Kidney (tissue), 14 donors: Measurements from ENCODE around the gene POLD1. TPM values are rescaled to one million over a fixed set of nuclear protein-coding genes. Genes with fewer than 3 reads are reported as not detected.

ENCODE experiments used
- DNase-seq, 5 donors: peaks; one replicate each; pipeline ENCODE4 v3.0.0-alpha.2; 2013 to 2020
- FAIRE-seq: peaks from 2 replicates; lab custom pipeline; 2012; peaks lifted over from hg19 to GRCh38; lab: Jason Lieb, UNC
- H3K27ac ChIP-seq, 2 donors: one replicate each; pipeline ENCODE4 v1.7.0; 2013; ENCODE audit warnings: low read depth in 2 of 2, low read length in 2 of 2, inconsistent platforms in 1 of 2
- H3K27me3 ChIP-seq: one replicate; pipeline ENCODE4 v1.7.1; 2013; ENCODE audit warnings: low read length, inconsistent platforms; ENCODE audit not compliant: control insufficient read depth, insufficient read depth
- H3K36me3 ChIP-seq, 3 donors: one replicate each; pipeline versions ENCODE4 v1.7.0 to v1.7.1; 2013; ENCODE audit warnings: low read length in 3 of 3, control low read depth in 1 of 3, inconsistent platforms in 1 of 3; ENCODE audit not compliant: insufficient read depth in 3 of 3, control insufficient read depth in 2 of 3
- H3K4me1 ChIP-seq, 3 donors: one replicate each; pipeline versions ENCODE4 v1.7.0 to v1.7.1; 2013; ENCODE audit warnings: low read length in 3 of 3, inconsistent platforms in 1 of 3, low read depth in 1 of 3; ENCODE audit not compliant: control insufficient read depth in 2 of 3, insufficient read depth in 2 of 3
- H3K4me3 ChIP-seq, 3 donors: one replicate each; pipeline versions ENCODE4 v1.7.0 to v1.8.1; 2013; ENCODE audit warnings: low read length in 3 of 3, control low read depth in 1 of 3, inconsistent platforms in 1 of 3
- H3K9ac ChIP-seq, 3 donors: one replicate each; pipeline versions ENCODE4 v1.7.0 to v1.7.1; 2013; ENCODE audit warnings: low read length in 3 of 3, control low read depth in 1 of 3, inconsistent platforms in 1 of 3
- H3K9me3 ChIP-seq, 3 donors: one replicate each; pipeline versions ENCODE4 v1.7.0 to v1.7.1; 2013; ENCODE audit warnings: low read length in 3 of 3, control low read depth in 1 of 3, inconsistent platforms in 1 of 3; ENCODE audit not compliant: control insufficient read depth in 2 of 3, insufficient read depth in 1 of 3
- CTCF ChIP-seq: IDR thresholded peaks from 3 replicates; pipeline ENCODE4 v1.5.1; 2012; ENCODE audit warnings: mild to moderate bottlenecking, moderate library complexity, borderline replicate concordance; ENCODE audit not compliant: insufficient read depth; ENCODE audit errors: extremely low read depth
- intact Hi-C: fragments of 100-400 bp; cut with DNase I; formaldehyde crosslinking; loops from one replicate; pipeline ENCODE4 v1.11.1; 2022
- polyA plus RNA-seq: library from polyadenylated mRNA; stranded (reverse); fragments of 350-450 nt; fragmentation: Illumina TruSeq; extraction: RNeasy Lipid Tissue Mini Kit (QIAGEN cat#74804); gene quantifications from one replicate; pipeline ENCODE4 v1.2.3, GENCODE V29; 2014; ENCODE audit warnings: low read depth, low replicate concordance; ENCODE audit not compliant: insufficient read depth
- total RNA-seq: library from RNA; stranded (reverse); fragmentation: NEBNext Ultra II Directional; extraction: Animal tissue kit (Norgen Biotek cat#: 25700); gene quantifications from one replicate; pipeline ENCODE4 v1.2.1, GENCODE V29; 2021
- donor health status: control.
- donor health status: control.
- donor health status: control.
- donor health status: control.
- donor health status: control.
- donor health status: DM: yes; HTN: yes; CAD: no.
- donor health status: Normal renal cell carcinoma (clear cell type).

POLD1 gene
- total and polyA plus RNA-seq, 2 donors from 2014 or later = 17.8 to 22.1 TPM

GRCh38 chr19:50467566-50467965 lies 83.4 kb downstream of the POLD1 start:
- Histone ChIP-seq H3K9ac (no peak overlapping the region), H3K36me3 (no peaks in the 10 kb centered on the region), H3K27me3 (no peaks in the 10 kb centered on the region), H3K9me3 (no peaks in the 10 kb centered on the region), H3K27ac (no peak overlapping the region), H3K4me1 (peaks cover 0 to 2% (median 0%) of the 10 kb centered on the region in 3 donors), H3K4me3 (no peak overlapping the region)
- intact Hi-C loops = loop anchor here (10.0 kb wide), 1 partner anchor 103 kb away; the partner anchor contains the start of gene NAPSA
- FAIRE-seq (no peak), DNase-seq (peak in 1 of 5 donors; percentile 69)
- no peak for TF ChIP-seq CTCF

Other genes starting within 250 kb of the POLD1 start
- gene IZUMO2, start 221.1 kb upstream of the POLD1 start, total RNA-seq = not detected
- gene IZUMO2, start 221.1 kb upstream of the POLD1 start, polyA plus RNA-seq = not detected
- 81.4 TPM for gene MYH14, start 180.7 kb upstream of the POLD1 start, total RNA-seq
- 23.9 TPM for gene MYH14, start 180.7 kb upstream of the POLD1 start, polyA plus RNA-seq
- gene KCNC3, start 55.0 kb upstream of the POLD1 start, total RNA-seq = 31.0 TPM
- gene KCNC3, start 55.0 kb upstream of the POLD1 start, polyA plus RNA-seq = 9.1 TPM
- 217 TPM for gene NAPSA, start 18.7 kb upstream of the POLD1 start, total RNA-seq
- 268 TPM for gene NAPSA, start 18.7 kb upstream of the POLD1 start, polyA plus RNA-seq
- 80.4 TPM for gene NR1H2, start 7.9 kb upstream of the POLD1 start, total RNA-seq
- 59.7 TPM for gene NR1H2, start 7.9 kb upstream of the POLD1 start, polyA plus RNA-seq
- gene SPIB, start 34.6 kb downstream of the POLD1 start, total RNA-seq = 1.1 TPM
- gene SPIB, start 34.6 kb downstream of the POLD1 start, polyA plus RNA-seq = not detected
- 0.98 TPM for gene MYBPC2, start 48.5 kb downstream of the POLD1 start, total RNA-seq
- not detected for gene MYBPC2, start 48.5 kb downstream of the POLD1 start, polyA plus RNA-seq
- 184 TPM for gene EMC10, start 92.2 kb downstream of the POLD1 start, total RNA-seq
- gene EMC10, start 92.2 kb downstream of the POLD1 start, polyA plus RNA-seq = 199 TPM
- gene GARIN5A, start 92.5 kb downstream of the POLD1 start, total RNA-seq = 2.0 TPM
- 9.0 TPM for gene GARIN5A, start 92.5 kb downstream of the POLD1 start, polyA plus RNA-seq
- gene JOSD2, start 126.8 kb downstream of the POLD1 start, total RNA-seq = 31.7 TPM
- gene JOSD2, start 126.8 kb downstream of the POLD1 start, polyA plus RNA-seq = 73.7 TPM
- not detected for gene ASPDH, start 129.6 kb downstream of the POLD1 start, total RNA-seq
- gene ASPDH, start 129.6 kb downstream of the POLD1 start, polyA plus RNA-seq = 115 TPM
- 1.2 TPM for gene LRRC4B, start 184.1 kb downstream of the POLD1 start, total RNA-seq
- gene LRRC4B, start 184.1 kb downstream of the POLD1 start, polyA plus RNA-seq = 2.6 TPM